DND-41 (cell line): ENCODE measurements around the gene BASP1.

Source experiments
- ATAC-seq: fragments of 200-7000 bp; cut with Tn5 transposase; 3 replicates; pipeline ENCODE4 v1.9.1; 2021; ENCODE audit warnings: low read depth; ENCODE audit not compliant: insufficient read depth
- DNase-seq: peaks from one replicate; pipeline ENCODE4 v3.0.0-alpha.2; 2020
- H2AFZ ChIP-seq: 2 replicates; pipeline ENCODE4 v1.6.0; 2012; ENCODE audit warnings: low read depth, low read length
- H3K27ac ChIP-seq: 2 replicates; pipeline ENCODE4 v1.5.1; 2012; ENCODE audit warnings: low read length, inconsistent platforms
- H3K27me3 ChIP-seq: fragments of 200-600 bp; sonication (generic); 2 replicates; pipeline ENCODE4 v1.6.0; 2012; ENCODE audit warnings: low read length, mild to moderate bottlenecking, inconsistent platforms; ENCODE audit not compliant: insufficient read depth, poor library complexity
- H3K36me3 ChIP-seq: 2 replicates; pipeline ENCODE4 v1.5.1; 2012; ENCODE audit warnings: low read length, inconsistent platforms; ENCODE audit not compliant: insufficient read depth
- H3K4me1 ChIP-seq: 2 replicates; pipeline ENCODE4 v1.5.1; 2012; ENCODE audit warnings: mild to moderate bottlenecking, low read length; ENCODE audit not compliant: insufficient read depth
- H3K4me2 ChIP-seq: 2 replicates; pipeline ENCODE4 v1.6.0; 2012; ENCODE audit warnings: mild to moderate bottlenecking, moderate library complexity, low read length, inconsistent platforms; ENCODE audit not compliant: insufficient read depth
- H3K4me3 ChIP-seq, 2 experiments: fragments of 200-600 bp in 1 of 2; shearing (Covaris generic) in 1 of 2; 2 replicates each; pipeline ENCODE4 v1.5.1; 2012 to 2016; ENCODE audit warnings: inconsistent platforms in 2 of 2, low read length in 2 of 2, mild to moderate bottlenecking in 2 of 2, low read depth in 1 of 2, moderate library complexity in 1 of 2
- H3K79me2 ChIP-seq: 2 replicates; pipeline ENCODE4 v1.6.0; 2012; ENCODE audit warnings: low read length, inconsistent platforms; ENCODE audit not compliant: insufficient read depth
- H3K9ac ChIP-seq: 2 replicates; pipeline ENCODE4 v1.6.0; 2012; ENCODE audit warnings: low read depth, mild to moderate bottlenecking, inconsistent platforms, low read length, moderate library complexity
- H3K9me3 ChIP-seq: 2 replicates; pipeline ENCODE4 v1.5.1; 2012; ENCODE audit warnings: low read length, moderate library complexity, mild to moderate bottlenecking, inconsistent platforms; ENCODE audit not compliant: insufficient read depth, severe bottlenecking
- H4K20me1 ChIP-seq: 2 replicates; pipeline ENCODE4 v1.6.0; 2012; ENCODE audit warnings: low read length; ENCODE audit not compliant: insufficient read depth
- EZH2 ChIP-seq: IDR thresholded peaks from 3 replicates; pipeline ENCODE4 v1.6.1; 2012; ENCODE audit warnings: borderline replicate concordance, low read depth, mild to moderate bottlenecking, moderate library complexity, low read length, inconsistent platforms; ENCODE audit not compliant: severe bottlenecking
- TF ChIP-seq, protein P1 (sequence below): IDR thresholded peaks from 2 replicates; pipeline ENCODE4 v1.5.1; 2012; ENCODE audit warnings: borderline replicate concordance, low read length, moderate library complexity, mild to moderate bottlenecking; ENCODE audit not compliant: poor library complexity, severe bottlenecking; ENCODE audit errors: extremely low read depth

The BASP1 gene

GRCh38 chr5:17225520-17225919, 8.1 kb downstream of the BASP1 start:
- no peak overlapping the region for H3K4me2 ChIP-seq
- H2AFZ ChIP-seq = no peak overlapping the region
- no peaks in the 10 kb centered on the region for H3K9me3 ChIP-seq
- H3K36me3 ChIP-seq = no peaks in the 10 kb centered on the region
- H3K27ac ChIP-seq = no peak overlapping the region
- no peaks in the 10 kb centered on the region for H3K79me2 ChIP-seq
- no peak for TF ChIP-seq EZH2
- TF ChIP-seq, protein P1, sequence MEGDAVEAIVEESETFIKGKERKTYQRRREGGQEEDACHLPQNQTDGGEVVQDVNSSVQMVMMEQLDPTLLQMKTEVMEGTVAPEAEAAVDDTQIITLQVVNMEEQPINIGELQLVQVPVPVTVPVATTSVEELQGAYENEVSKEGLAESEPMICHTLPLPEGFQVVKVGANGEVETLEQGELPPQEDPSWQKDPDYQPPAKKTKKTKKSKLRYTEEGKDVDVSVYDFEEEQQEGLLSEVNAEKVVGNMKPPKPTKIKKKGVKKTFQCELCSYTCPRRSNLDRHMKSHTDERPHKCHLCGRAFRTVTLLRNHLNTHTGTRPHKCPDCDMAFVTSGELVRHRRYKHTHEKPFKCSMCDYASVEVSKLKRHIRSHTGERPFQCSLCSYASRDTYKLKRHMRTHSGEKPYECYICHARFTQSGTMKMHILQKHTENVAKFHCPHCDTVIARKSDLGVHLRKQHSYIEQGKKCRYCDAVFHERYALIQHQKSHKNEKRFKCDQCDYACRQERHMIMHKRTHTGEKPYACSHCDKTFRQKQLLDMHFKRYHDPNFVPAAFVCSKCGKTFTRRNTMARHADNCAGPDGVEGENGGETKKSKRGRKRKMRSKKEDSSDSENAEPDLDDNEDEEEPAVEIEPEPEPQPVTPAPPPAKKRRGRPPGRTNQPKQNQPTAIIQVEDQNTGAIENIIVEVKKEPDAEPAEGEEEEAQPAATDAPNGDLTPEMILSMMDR = no peak
- ATAC-seq (no peak), DNase-seq (no peak)
- H3K27me3 ChIP-seq = no peaks in the 10 kb centered on the region
- H3K4me3 ChIP-seq = no peak overlapping the region
- no peaks in the 10 kb centered on the region for H3K4me1 ChIP-seq
- no peak overlapping the region for H3K9ac ChIP-seq
- no peaks in the 10 kb centered on the region for H4K20me1 ChIP-seq

DNA sequence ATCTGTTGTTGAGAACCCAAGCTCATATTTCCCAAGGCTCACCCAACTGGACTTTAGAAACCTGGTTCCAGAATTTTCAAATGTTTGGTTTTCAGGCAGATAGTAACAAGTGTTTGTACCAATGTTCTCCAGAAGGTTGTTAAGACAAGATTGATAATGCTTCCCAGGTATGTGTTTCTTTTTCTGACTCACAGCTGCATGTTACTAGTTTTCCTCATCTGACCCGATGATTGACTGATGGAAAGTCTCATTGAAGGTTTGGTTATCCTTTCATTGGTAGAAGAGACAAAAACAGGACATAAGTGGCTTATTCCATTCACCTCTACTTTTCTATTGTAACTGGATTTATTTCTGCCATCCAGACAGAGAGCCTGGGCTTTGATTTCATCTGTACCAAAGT, 10.4 kb downstream of the BASP1 start:
- H3K79me2 ChIP-seq = no peaks in the 10 kb centered on the region
- H3K4me3 ChIP-seq = no peak overlapping the region
- H3K4me1 ChIP-seq = no peaks in the 10 kb centered on the region
- no peak overlapping the region for H3K9ac ChIP-seq
- no peaks in the 10 kb centered on the region for H3K36me3 ChIP-seq
- no peak overlapping the region for H3K4me2 ChIP-seq
- DNase-seq (no peak), ATAC-seq (no peak)
- H3K9me3 ChIP-seq = no peaks in the 10 kb centered on the region
- no peak overlapping the region for H2AFZ ChIP-seq
- H3K27me3 ChIP-seq = no peaks in the 10 kb centered on the region
- H4K20me1 ChIP-seq = no peaks in the 10 kb centered on the region
- TF ChIP-seq, protein P1 = no peak
- no peak for TF ChIP-seq EZH2
- H3K27ac ChIP-seq = no peak overlapping the region

- H3K4me2 ChIP-seq = no peak overlapping the region
- no peaks in the 10 kb centered on the region for H3K9me3 ChIP-seq
- H2AFZ ChIP-seq = no peak overlapping the region
- no peak for DNase-seq
- H4K20me1 ChIP-seq = no peaks in the 10 kb centered on the region
- H3K79me2 ChIP-seq = no peaks in the 10 kb centered on the region
- H3K4me3 ChIP-seq = no peak overlapping the region
- no peak for ATAC-seq
- H3K4me1 ChIP-seq = no peaks in the 10 kb centered on the region
- H3K9ac ChIP-seq = no peak overlapping the region
- no peaks in the 10 kb centered on the region for H3K27me3 ChIP-seq
- no peak overlapping the region for H3K27ac ChIP-seq
- TF ChIP-seq EZH2 = no peak
- TF ChIP-seq, protein P1 = no peak
- no peaks in the 10 kb centered on the region for H3K36me3 ChIP-seq
Measured at GRCh38 chr5:17228821-17229291, 11.4 kb downstream of the BASP1 start.

- H3K27me3 ChIP-seq = no peaks in the 10 kb centered on the region
- H3K9me3 ChIP-seq = no peaks in the 10 kb centered on the region
- DNase-seq (no peak), ATAC-seq (no peak)
- TF ChIP-seq, protein P1 = no peak
- no peak for TF ChIP-seq EZH2
- H3K9ac ChIP-seq = no peak overlapping the region
- no peaks in the 10 kb centered on the region for H3K79me2 ChIP-seq
- no peak overlapping the region for H3K27ac ChIP-seq
- H3K4me2 ChIP-seq = no peak overlapping the region
- H3K36me3 ChIP-seq = no peaks in the 10 kb centered on the region
- no peak overlapping the region for H3K4me3 ChIP-seq
- H4K20me1 ChIP-seq = no peaks in the 10 kb centered on the region
- no peak overlapping the region for H2AFZ ChIP-seq
- H3K4me1 ChIP-seq = no peaks in the 10 kb centered on the region
Measured at GRCh38 chr5:17229313-17229712, 11.9 kb downstream of the BASP1 start.
